Naive thymus-derived CD4-positive, alpha-beta T cell (primary cell): Measurements from ENCODE around the gene FRMD4B. TPM values are rescaled to one million over a fixed set of nuclear protein-coding genes. Genes with fewer than 3 reads are reported as not detected.

ENCODE experiments used
- ATAC-seq: fragments of 150-1000 bp; cut with Tn5 transposase; 2 replicates; pipeline ENCODE4 v1.10.0; 2021; ENCODE audit warnings: mild to moderate bottlenecking, moderate library complexity
- CTCF ChIA-PET: fragments of 350-600 bp; sonication (Branson Sonifier 250); formaldehyde crosslinking; loops from one replicate; lab custom pipeline; 2021; ENCODE audit warnings: antibody characterized with exemption; lab: Charles Lee
- POLR2A ChIA-PET: fragments of 350-600 bp; sonication (Branson Sonifier 250); formaldehyde crosslinking; loops from one replicate; lab custom pipeline; 2021; ENCODE audit warnings: antibody characterized with exemption, inconsistent platforms; lab: Charles Lee
- DNase-seq, 9 donors: peaks; one replicate each; pipeline versions ENCODE4 v3.0.0 to v3.0.0-alpha.2; 2020 to 2022; ENCODE audit warnings: mixed read lengths in 1 of 9
- H3K27ac ChIP-seq: one replicate; pipeline ENCODE4 v1.7.0; 2013; ENCODE audit warnings: mild to moderate bottlenecking, low read depth, low read length, moderate library complexity
- H3K27me3 ChIP-seq, 2 donors: one replicate each; pipeline ENCODE4 v1.7.0; 2013; ENCODE audit warnings: low read length in 2 of 2, mild to moderate bottlenecking in 2 of 2, moderate library complexity in 2 of 2; ENCODE audit not compliant: control insufficient read depth in 2 of 2, insufficient read depth in 2 of 2
- H3K36me3 ChIP-seq, 3 experiments: 1 replicate in 2 of 3; 2 replicates in 1 of 3; pipeline ENCODE4 v1.7.0; 2013; ENCODE audit warnings: low read length in 3 of 3, mild to moderate bottlenecking in 3 of 3, moderate library complexity in 1 of 3; ENCODE audit not compliant: insufficient read depth in 3 of 3, control insufficient read depth in 2 of 3
- H3K4me1 ChIP-seq, 2 donors: one replicate each; pipeline ENCODE4 v1.7.0; 2013; ENCODE audit warnings: low read length in 2 of 2, mild to moderate bottlenecking in 2 of 2, moderate library complexity in 1 of 2; ENCODE audit not compliant: control insufficient read depth in 2 of 2, insufficient read depth in 2 of 2
- H3K4me3 ChIP-seq: 2 replicates; pipeline ENCODE4 v1.7.0; 2013; ENCODE audit warnings: mild to moderate bottlenecking, low read length
- H3K9me3 ChIP-seq, 3 experiments: 1 replicate in 2 of 3; 2 replicates in 1 of 3; pipeline ENCODE4 v1.7.0; 2013; ENCODE audit warnings: low read length in 3 of 3; ENCODE audit not compliant: control insufficient read depth in 2 of 3
- H3K27ac Mint-ChIP-seq, 9 donors: one replicate each; pipeline ENCODE4 v1.8.0; 2020 to 2022; ENCODE audit warnings: mixed read lengths in 9 of 9, mild to moderate bottlenecking in 8 of 9, moderate library complexity in 5 of 9, inconsistent platforms in 2 of 9
- H3K27me3 Mint-ChIP-seq, 5 donors: one replicate each; pipeline ENCODE4 v1.8.0; 2021 to 2022; ENCODE audit warnings: mixed read lengths in 5 of 5, mild to moderate bottlenecking in 1 of 5
- H3K36me3 Mint-ChIP-seq, 5 donors: one replicate each; pipeline ENCODE4 v1.8.0; 2020 to 2022; ENCODE audit warnings: mixed read lengths in 5 of 5, mild to moderate bottlenecking in 3 of 5, inconsistent platforms in 1 of 5
- H3K4me1 Mint-ChIP-seq, 7 donors: one replicate each; pipeline ENCODE4 v1.8.0; 2020 to 2022; ENCODE audit warnings: mixed read lengths in 7 of 7, mild to moderate bottlenecking in 3 of 7, inconsistent platforms in 1 of 7
- H3K4me3 Mint-ChIP-seq, 10 donors: one replicate each; pipeline ENCODE4 v1.8.0; 2020 to 2022; ENCODE audit warnings: mild to moderate bottlenecking in 10 of 10, mixed read lengths in 10 of 10, moderate library complexity in 6 of 10, inconsistent platforms in 2 of 10
- H3K9me3 Mint-ChIP-seq, 11 donors: one replicate each; pipeline ENCODE4 v1.8.0; 2020 to 2022; ENCODE audit warnings: mixed read lengths in 11 of 11, mild to moderate bottlenecking in 4 of 11, inconsistent platforms in 1 of 11, moderate library complexity in 1 of 11
- intact Hi-C, 2 donors: fragments of 100-400 bp; cut with micrococcal nuclease; formaldehyde crosslinking; loops; one replicate each; pipeline ENCODE4 v1.15.1; 2023
- polyA plus RNA-seq, 2 donors: library from polyadenylated mRNA; unstranded; fragments of 300-500 nt; fragmentation: Illumina TruSeq; gene quantifications; one replicate each; pipeline ENCODE4 v1.2.3, GENCODE V29; 2021
- total RNA-seq, 6 experiments: library from RNA in 5 of 6; stranded (reverse) in 5 of 6; gene quantifications; 1 replicate in 5 of 6; 2 replicates in 1 of 6; pipeline ENCODE4 v1.2.3 and lab custom pipeline; 2021 to 2026

FRMD4B gene
- total and polyA plus RNA-seq, 7 experiments from 2014 or later = 0.59 to 32.2 (median 5.6) TPM; not detected in 1

GRCh38 chr3:69121950-69122349 lies 263.9 kb downstream of the FRMD4B start:
- CTCF ChIA-PET = interaction anchor here (1.0 to 4.6 kb wide), 7 partner anchors 14 to 184 kb away, joined by 3 to 29 read pairs (median 6); partner anchors contain the start of gene ARL6IP5
- Histone ChIP-seq H3K4me3 (no peak overlapping the region), H3K9me3 (no peaks in the 10 kb centered on the region), H3K36me3 (no peaks in the 10 kb centered on the region), H3K27ac (no peak overlapping the region), H3K4me1 (no peaks in the 10 kb centered on the region), H3K27me3 (no peaks in the 10 kb centered on the region)
- H3K9me3 Mint-ChIP-seq = peaks cover 0 to under 1% (median 0%) of the 10 kb centered on the region in 11 donors
- intact Hi-C loops = loop anchor here (1.0 to 2.0 kb wide), 9 partner anchors 38 to 549 kb away; partner anchors contain the start of genes ARL6IP5 (in 1 of the 2) and EOGT (in 1 of the 2)
- POLR2A ChIA-PET = interaction anchor here (0.6 kb wide), 1 partner anchor 195 kb away, joined by 3 read pairs; no protein-coding TSS in a partner anchor
- peaks cover 1 to 10% (median 6%) of the 10 kb centered on the region in 7 donors for H3K4me1 Mint-ChIP-seq
- no peak for DNase-seq
- H3K27ac Mint-ChIP-seq = no peak overlapping the region
- ATAC-seq = no peak
- H3K27me3 Mint-ChIP-seq = peaks cover 0 to 12% (median 5%) of the 10 kb centered on the region in 5 donors
- H3K36me3 Mint-ChIP-seq = peaks cover 0 to 4% (median 0%) of the 10 kb centered on the region in 5 donors
- no peak overlapping the region for H3K4me3 Mint-ChIP-seq

- intact Hi-C loops = loop anchor here (1.0 to 2.0 kb wide), 9 partner anchors 37 to 550 kb away; partner anchors contain the start of genes ARL6IP5 (in 1 of the 2) and EOGT (in 1 of the 2)
- no peak overlapping the region for H3K27ac Mint-ChIP-seq
- H3K4me3 ChIP-seq = no peak overlapping the region
- peaks cover 0 to 12% (median 4%) of the 10 kb centered on the region in 5 donors for H3K27me3 Mint-ChIP-seq
- H3K27me3 ChIP-seq = no peaks in the 10 kb centered on the region
- DNase-seq (no peak), ATAC-seq (no peak)
- H3K27ac ChIP-seq = no peak overlapping the region
- peaks cover 1 to 10% (median 6%) of the 10 kb centered on the region in 7 donors for H3K4me1 Mint-ChIP-seq
- peaks cover 0 to 4% (median 0%) of the 10 kb centered on the region in 5 donors for H3K36me3 Mint-ChIP-seq
- H3K9me3 ChIP-seq = no peaks in the 10 kb centered on the region
- no peaks in the 10 kb centered on the region for H3K36me3 ChIP-seq
- H3K4me3 Mint-ChIP-seq = no peak overlapping the region
- no peaks in the 10 kb centered on the region for H3K9me3 Mint-ChIP-seq
- ChIA-PET POLR2A (interaction anchor here (0.6 kb wide), 2 partner anchors 9 to 196 kb away, joined by 3 read pairs; no protein-coding TSS in a partner anchor), CTCF (interaction anchor here (1.1 to 4.6 kb wide), 9 partner anchors 12 to 184 kb away, joined by 3 to 29 read pairs (median 8); partner anchors contain the start of gene ARL6IP5)
- H3K4me1 ChIP-seq = no peaks in the 10 kb centered on the region
These were observed 264.4 kb downstream of the FRMD4B start for GRCh38 chr3:69121513-69121912.

- DNase-seq (peak; percentile 35 to 85 (median 78)), ATAC-seq (peak; percentile 94)
- no peaks in the 10 kb centered on the region for H3K4me1 ChIP-seq
- Mint-ChIP-seq H3K4me3 (peak overlapping the region in 1 of 10 donors; percentile 16), H3K36me3 (peaks cover 0 to 4% (median 0%) of the 10 kb centered on the region in 5 donors), H3K9me3 (no peaks in the 10 kb centered on the region), H3K27ac (peak overlapping the region in 1 of 9 donors; percentile 31), H3K27me3 (peaks cover 0 to 7% (median 4%) of the 10 kb centered on the region in 5 donors), H3K4me1 (peaks cover 1 to 10% (median 6%) of the 10 kb centered on the region in 7 donors)
- intact Hi-C loops = loop anchor here (1.0 to 2.0 kb wide), 9 partner anchors 37 to 550 kb away; partner anchors contain the start of genes ARL6IP5 (in 1 of the 2) and EOGT (in 1 of the 2)
- H3K27ac ChIP-seq = no peak overlapping the region
- ChIA-PET CTCF (interaction anchor here (1.1 to 4.6 kb wide), 10 partner anchors 12 to 185 kb away, joined by 3 to 29 read pairs (median 7); partner anchors contain the start of gene ARL6IP5), POLR2A (interaction anchor here (0.6 to 1.2 kb wide), 5 partner anchors 10 to 196 kb away, joined by 3 to 4 read pairs (median 3); no protein-coding TSS in a partner anchor)
- no peaks in the 10 kb centered on the region for H3K27me3 ChIP-seq
- H3K9me3 ChIP-seq = no peaks in the 10 kb centered on the region
- H3K4me3 ChIP-seq = no peak overlapping the region
- no peaks in the 10 kb centered on the region for H3K36me3 ChIP-seq
These were observed 264.9 kb downstream of the FRMD4B start for GRCh38 chr3:69120879-69121464.
